Measurements from ENCODE around the gene ZC3H12C. TPM values are rescaled to one million over a fixed set of nuclear protein-coding genes. Genes with fewer than 3 reads are reported as not detected.

Gene ZC3H12C
- total RNA-seq, 2 experiments from 2014 or later = 0.10 to 0.20 TPM

DNA sequence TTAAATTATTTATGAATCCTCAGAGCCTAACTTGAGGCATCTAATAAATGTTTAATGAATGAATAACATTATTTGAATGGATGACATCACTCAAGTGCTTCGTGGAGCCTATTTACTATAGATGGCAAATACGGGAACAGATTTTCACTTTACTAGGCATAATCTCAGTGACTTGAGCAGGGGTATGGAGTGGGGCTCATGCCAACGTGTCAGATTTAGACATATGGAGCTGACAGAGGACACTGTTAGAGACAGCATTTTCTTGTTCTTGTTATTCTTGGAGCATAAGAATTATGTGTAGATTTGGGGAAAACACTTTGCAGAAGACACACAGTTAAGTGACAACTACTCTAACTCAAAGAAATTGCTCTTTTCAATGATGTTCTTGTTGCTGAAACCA, 124.7 kb downstream of the ZC3H12C start:
- Mint-ChIP-seq H3K36me3 (peaks cover 8% of the 10 kb centered on the region), H3K27me3 (no peaks in the 10 kb centered on the region), H3K27ac (no peak overlapping the region), H3K9me3 (no peaks in the 10 kb centered on the region), H3K4me3 (no peak overlapping the region), H3K4me1 (no peaks in the 10 kb centered on the region)
- no peak for DNase-seq

- no peak overlapping the region for H3K4me3 Mint-ChIP-seq
Observed at GRCh38 chr11:110219006-110219785, 126.0 kb downstream of the ZC3H12C start.

More at GRCh38 chr11:110219006-110219785, 126.0 kb downstream of the ZC3H12C start:
- Mint-ChIP-seq H3K27me3 (no peaks in the 10 kb centered on the region), H3K4me1 (no peaks in the 10 kb centered on the region), H3K36me3 (peaks cover 9% of the 10 kb centered on the region), H3K27ac (no peak overlapping the region), H3K9me3 (no peaks in the 10 kb centered on the region)
- no peak for DNase-seq

Other genes with a start within 250 kb of the ZC3H12C start
- 10 to 100 TPM; 33.7 to 35.6 TPM for gene RDX, start 203.2 kb downstream of the ZC3H12C start, total RNA-seq